PC-9 (cell line): ENCODE measurements around the gene PUM2. TPM values are rescaled to one million over a fixed set of nuclear protein-coding genes. Genes with fewer than 3 reads are reported as not detected.

Source experiments
- BruUV-seq: library from RNA; stranded (reverse); fragments of 400-500 nt; replicated peaks from 2 replicates; lab custom pipeline; 2021; lab: Mats Ljungman, UMichigan
- CTCF ChIA-PET: fragments of 300-600 bp; sonication (Branson Sonifier 250); formaldehyde crosslinking; loops from one replicate; lab custom pipeline; 2022; ENCODE audit warnings: antibody characterized with exemption; lab: Charles Lee
- POLR2A ChIA-PET: fragments of 300-600 bp; sonication (Branson Sonifier 250); formaldehyde crosslinking; loops from one replicate; lab custom pipeline; 2022; ENCODE audit warnings: antibody characterized with exemption; ENCODE audit not compliant: unreplicated experiment; lab: Charles Lee
- DNase-seq, 2 experiments: peaks; one replicate each; pipeline versions ENCODE4 v3.0.0 to v3.0.0-alpha.2; 2015 to 2022; ENCODE audit warnings: mixed read lengths in 1 of 2
- H2AFZ ChIP-seq: fragments of 200-600 bp; sonication (generic); 2 replicates; pipeline ENCODE4 v1.8.1; 2017; ENCODE audit warnings: antibody characterized with exemption
- H3F3A ChIP-seq: fragments of 200-600 bp; sonication (generic); 2 replicates; pipeline ENCODE4 v1.8.1; 2017; ENCODE audit warnings: antibody characterized with exemption, mild to moderate bottlenecking, low read depth; ENCODE audit not compliant: insufficient read depth
- H3K27ac ChIP-seq: fragments of 200-600 bp; sonication (generic); 2 replicates; pipeline ENCODE4 v1.6.1; 2016; ENCODE audit warnings: mixed run types
- H3K27me3 ChIP-seq: fragments of 200-600 bp; sonication (generic); 2 replicates; pipeline ENCODE4 v1.6.1; 2016; ENCODE audit warnings: low read depth, mixed run types; ENCODE audit not compliant: insufficient read depth
- H3K36me3 ChIP-seq: fragments of 200-600 bp; sonication (generic); 2 replicates; pipeline ENCODE4 v1.6.1; 2016; ENCODE audit warnings: low read depth, mixed run types
- H3K4me1 ChIP-seq: fragments of 200-600 bp; sonication (generic); replicated peaks from 2 replicates; pipeline ENCODE4 v1.6.1; 2016; ENCODE audit warnings: mixed run types; ENCODE audit not compliant: insufficient read depth
- H3K4me2 ChIP-seq: fragments of 200-600 bp; sonication (generic); 2 replicates; pipeline ENCODE4 v1.6.1; 2017; ENCODE audit warnings: mixed run types
- H3K4me3 ChIP-seq: fragments of 200-600 bp; sonication (generic); 2 replicates; pipeline ENCODE4 v1.6.1; 2016; ENCODE audit warnings: mixed run types
- H3K79me2 ChIP-seq: fragments of 200-600 bp; sonication (generic); 2 replicates; pipeline ENCODE4 v1.6.1; 2017; ENCODE audit warnings: low read depth, mixed run types
- H3K9me2 ChIP-seq: fragments of 200-600 bp; sonication (generic); 2 replicates; pipeline ENCODE4 v1.8.1; 2017; ENCODE audit warnings: mild to moderate bottlenecking; ENCODE audit not compliant: insufficient read depth
- H3K9me3 ChIP-seq: fragments of 200-600 bp; sonication (generic); 2 replicates; pipeline ENCODE4 v1.8.1; 2016; ENCODE audit warnings: low read depth; ENCODE audit not compliant: insufficient read depth
- H4K20me1 ChIP-seq: fragments of 200-600 bp; sonication (generic); 2 replicates; pipeline ENCODE4 v1.8.1; 2017; ENCODE audit not compliant: insufficient read depth
- EZH2 ChIP-seq: fragments of 200-600 bp; sonication (generic); IDR thresholded peaks from 2 replicates; pipeline ENCODE4 v1.8.0; 2017; ENCODE audit warnings: antibody characterized with exemption, low read depth
- intact Hi-C: fragments of 100-400 bp; cut with micrococcal nuclease; formaldehyde crosslinking; loops from one replicate; pipeline ENCODE4 v1.10.0; 2022; ENCODE audit not compliant: unreplicated experiment
- total RNA-seq: library from RNA; stranded (reverse); gene quantifications from 2 replicates; pipeline ENCODE4 v1.2.3, GENCODE V29; 2021
- TF ChIP-seq, protein P1 (sequence below): fragments of 200-600 bp; sonication (generic); conservative IDR thresholded peaks from 2 replicates; pipeline ENCODE4 v1.6.1; 2017; ENCODE audit warnings: mixed run types, antibody characterized with exemption, mild to moderate bottlenecking, moderate library complexity

PUM2 gene
- total RNA-seq, 1 experiment from 2014 or later: 99.3 TPM

DNA sequence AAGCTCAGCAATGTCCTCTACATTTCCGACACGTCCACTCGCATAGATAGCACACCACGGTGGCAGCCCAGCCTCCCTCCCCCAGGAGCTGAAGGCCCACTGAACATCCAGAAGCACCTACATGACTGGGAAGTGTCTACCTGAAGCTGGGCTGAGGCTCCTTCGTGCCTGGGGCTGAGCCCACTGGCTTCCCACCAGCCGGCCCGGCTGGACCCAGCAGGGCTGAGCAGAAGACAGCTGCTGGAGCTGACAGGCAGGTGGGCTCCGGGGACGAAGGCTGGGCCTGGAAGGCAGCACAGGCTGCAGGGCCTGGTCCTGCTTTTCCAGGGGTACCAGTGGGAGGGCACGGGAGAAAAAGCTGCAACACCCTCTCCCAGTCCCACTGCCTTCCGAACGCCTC, 139.2 kb downstream of the PUM2 start:
- no peak for DNase-seq
- Histone ChIP-seq H3K4me1 (peaks cover 23% of the 10 kb centered on the region), H2AFZ (no peak overlapping the region), H3K27me3 (no peaks in the 10 kb centered on the region), H3K4me3 (no peak overlapping the region), H3K36me3 (no peaks in the 10 kb centered on the region), H3K4me2 (no peak overlapping the region), H4K20me1 (no peaks in the 10 kb centered on the region), H3K79me2 (0 out of 2 replicates have a peak, but pooled peaks cover 11% of the 10 kb centered on the region), H3K9me3 (no peaks in the 10 kb centered on the region), H3F3A (peaks cover 11% of the 10 kb centered on the region; the same call in 1 of the 2 replicates), H3K9me2 (no peaks in the 10 kb centered on the region), H3K27ac (no peak overlapping the region)
- intact Hi-C loops: no loop called here
- CTCF ChIA-PET: interaction anchor here (0.5 kb wide), 1 partner anchor 14 kb away, joined by 4 read pairs; the partner anchor contains the start of gene SDC1
- BruUV-seq: no TSS peak
- POLR2A ChIA-PET: no interaction called here
- no peak for TF ChIP-seq EZH2
- TF ChIP-seq, protein P1, sequence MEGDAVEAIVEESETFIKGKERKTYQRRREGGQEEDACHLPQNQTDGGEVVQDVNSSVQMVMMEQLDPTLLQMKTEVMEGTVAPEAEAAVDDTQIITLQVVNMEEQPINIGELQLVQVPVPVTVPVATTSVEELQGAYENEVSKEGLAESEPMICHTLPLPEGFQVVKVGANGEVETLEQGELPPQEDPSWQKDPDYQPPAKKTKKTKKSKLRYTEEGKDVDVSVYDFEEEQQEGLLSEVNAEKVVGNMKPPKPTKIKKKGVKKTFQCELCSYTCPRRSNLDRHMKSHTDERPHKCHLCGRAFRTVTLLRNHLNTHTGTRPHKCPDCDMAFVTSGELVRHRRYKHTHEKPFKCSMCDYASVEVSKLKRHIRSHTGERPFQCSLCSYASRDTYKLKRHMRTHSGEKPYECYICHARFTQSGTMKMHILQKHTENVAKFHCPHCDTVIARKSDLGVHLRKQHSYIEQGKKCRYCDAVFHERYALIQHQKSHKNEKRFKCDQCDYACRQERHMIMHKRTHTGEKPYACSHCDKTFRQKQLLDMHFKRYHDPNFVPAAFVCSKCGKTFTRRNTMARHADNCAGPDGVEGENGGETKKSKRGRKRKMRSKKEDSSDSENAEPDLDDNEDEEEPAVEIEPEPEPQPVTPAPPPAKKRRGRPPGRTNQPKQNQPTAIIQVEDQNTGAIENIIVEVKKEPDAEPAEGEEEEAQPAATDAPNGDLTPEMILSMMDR: no peak

GRCh38 chr2:20210462-20210861, 140.2 kb downstream of the PUM2 start:
- H2AFZ ChIP-seq: no peak overlapping the region
- 0 out of 2 replicates have a peak, but pooled peaks cover 11% of the 10 kb centered on the region for H3K79me2 ChIP-seq
- H3F3A ChIP-seq: peaks cover 11% of the 10 kb centered on the region; the same call in 1 of the 2 replicates
- CTCF ChIA-PET: no interaction called here
- no peaks in the 10 kb centered on the region for H3K27me3 ChIP-seq
- H3K9me3 ChIP-seq: no peaks in the 10 kb centered on the region
- intact Hi-C loops: no loop called here
- H4K20me1 ChIP-seq: no peaks in the 10 kb centered on the region
- POLR2A ChIA-PET: no interaction called here
- no peak overlapping the region for H3K4me2 ChIP-seq
- H3K36me3 ChIP-seq: no peaks in the 10 kb centered on the region
- H3K9me2 ChIP-seq: no peaks in the 10 kb centered on the region
- peaks cover 29% of the 10 kb centered on the region for H3K4me1 ChIP-seq
- no peak overlapping the region for H3K4me3 ChIP-seq
- no peak overlapping the region for H3K27ac ChIP-seq
- no TSS peak for BruUV-seq
- no peak for TF ChIP-seq EZH2
- TF ChIP-seq, protein P1: no peak
- no peak for DNase-seq

DNA sequence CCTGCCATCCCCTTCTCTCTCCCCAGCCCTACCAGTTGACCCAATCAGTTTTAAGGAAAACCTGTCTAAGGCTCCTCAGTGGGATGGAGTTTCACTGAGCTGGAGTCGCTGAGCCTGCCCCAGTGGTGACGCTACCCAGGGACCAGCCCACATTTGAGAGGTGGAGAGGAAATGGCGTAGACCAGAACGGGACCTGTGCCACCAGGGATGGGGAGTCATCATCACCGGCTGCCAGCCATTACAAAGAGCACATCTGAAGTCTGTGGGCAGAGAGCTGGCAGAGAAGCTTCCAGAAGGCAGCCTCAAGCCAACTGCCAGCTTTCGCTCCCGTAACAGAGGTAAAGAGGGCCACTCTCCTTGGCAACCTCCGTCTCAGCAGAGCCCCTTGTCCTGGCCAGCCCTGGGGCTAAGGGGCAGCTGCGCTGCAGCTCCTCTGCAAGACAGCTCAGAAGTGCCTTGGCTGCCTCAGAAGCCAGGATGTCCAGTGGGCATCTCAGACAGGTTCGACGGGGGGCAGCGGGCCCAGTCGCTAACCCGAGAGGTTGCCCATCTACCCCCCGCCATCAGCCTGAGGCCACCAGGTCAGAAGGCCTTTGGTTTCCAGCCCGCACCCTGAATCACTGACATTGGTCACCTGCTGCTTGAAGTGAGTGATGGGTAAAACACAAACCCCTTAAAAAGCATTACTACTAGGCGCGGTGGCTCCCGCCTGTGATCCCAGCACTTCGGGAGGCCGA, 141.1 kb downstream of the PUM2 start:
- Histone ChIP-seq H3K79me2 (0 out of 2 replicates have a peak, but pooled peaks cover 11% of the 10 kb centered on the region), H3K27ac (no peak overlapping the region), H3K9me2 (no peaks in the 10 kb centered on the region), H3K4me1 (peaks cover 29% of the 10 kb centered on the region), H2AFZ (no peak overlapping the region), H3K4me3 (no peak overlapping the region), H4K20me1 (no peaks in the 10 kb centered on the region), H3F3A (peaks cover 11% of the 10 kb centered on the region; the same call in 1 of the 2 replicates), H3K36me3 (no peaks in the 10 kb centered on the region), H3K27me3 (no peaks in the 10 kb centered on the region), H3K4me2 (no peak overlapping the region), H3K9me3 (no peaks in the 10 kb centered on the region)
- ChIA-PET POLR2A (no interaction called here), CTCF (no interaction called here)
- BruUV-seq: no TSS peak
- TF ChIP-seq, protein P1: no peak
- no peak for TF ChIP-seq EZH2
- intact Hi-C loops: no loop called here
- DNase-seq: no peak
